ENCODE results near the gene CYP27B1.

CYP27B1 gene

GRCh38 chr12:57726884-57727757 is 39.8 kb downstream of the CYP27B1 start:
- TF ChIP-seq CTCF (IDR thresholded peaks at IDR 0.05; ENCODE audit: low read depth, low read length, missing control alignments) = peak; percentile 50
- H3K27me3 ChIP-seq (replicated peaks) = no peaks in the 10 kb centered on the region
- H3K27ac ChIP-seq = no peak overlapping the region
- no peaks in the 10 kb centered on the region for H3K36me3 ChIP-seq (replicated peaks)
- H3K4me3 ChIP-seq (ENCODE audit: low read depth, low read length) = peak overlapping the region; percentile 84
- in situ Hi-C loops (cut with HindIII; ENCODE audit: low pct_ligation_motif_present, low sequenced_read_pairs) = no loop called here
- no peak for DNase-seq

DNA sequence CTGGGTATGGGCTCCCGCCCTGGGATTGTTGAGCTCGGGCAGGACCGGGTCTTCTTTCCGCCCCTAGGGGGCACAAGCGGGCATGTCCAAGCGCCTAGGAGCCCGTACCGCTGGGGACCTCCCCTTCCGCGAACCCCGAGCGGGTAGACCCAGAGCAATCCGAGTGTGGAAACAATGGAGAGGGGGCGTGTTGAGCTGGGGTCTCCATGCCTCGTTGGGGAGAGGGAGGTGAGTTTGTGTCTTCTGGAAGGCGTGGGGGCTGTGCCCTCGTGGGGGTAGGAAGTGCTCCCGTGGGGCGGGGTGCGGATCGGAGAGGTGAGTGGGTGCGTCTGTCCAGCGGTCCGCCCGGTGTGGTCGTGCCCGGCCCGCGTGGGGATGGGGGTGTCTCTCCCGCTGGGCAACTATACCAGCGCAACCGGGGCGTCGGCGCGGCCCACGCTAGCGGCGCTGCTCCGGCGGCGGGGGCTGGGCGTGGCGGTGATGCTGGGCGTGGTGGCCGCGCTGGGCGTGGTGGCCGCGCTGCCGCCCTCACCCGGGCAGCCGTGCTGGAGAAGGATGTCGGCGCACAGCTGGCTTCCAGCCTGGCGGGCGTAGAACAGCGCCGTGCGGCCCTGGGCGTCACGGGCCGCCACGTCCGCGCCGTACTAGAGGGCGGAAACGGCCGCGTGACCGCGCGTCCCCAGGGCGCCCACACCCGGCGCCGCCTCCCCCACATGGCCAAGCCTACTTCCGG is 40.6 kb downstream of the CYP27B1 start:
- H3K27ac ChIP-seq = peak overlapping the region; percentile 32
- peak; percentile 79 for DNase-seq

DNA sequence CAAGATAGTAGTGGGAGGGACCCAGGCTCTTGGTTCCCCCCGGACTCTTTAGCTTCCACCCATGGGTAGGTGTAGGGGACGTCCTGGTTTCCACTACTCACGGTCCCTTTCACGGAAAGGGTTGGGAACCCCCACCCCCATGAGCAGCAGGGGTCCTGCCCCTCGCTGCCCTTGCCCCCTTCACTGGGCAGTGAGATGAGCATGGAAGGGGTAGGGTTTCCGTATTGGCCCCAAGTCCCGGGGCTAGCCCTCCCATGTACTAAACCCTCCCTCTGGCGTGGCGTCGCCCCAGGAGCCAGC is 41.1 kb downstream of the CYP27B1 start:
- Histone ChIP-seq H3K4me3 (ENCODE audit: low read depth, low read length) (peak overlapping the region; percentile 84), H3K27ac (no peak overlapping the region), H3K36me3 (replicated peaks) (peaks cover 4% of the 10 kb centered on the region), H3K27me3 (replicated peaks) (no peaks in the 10 kb centered on the region)
- DNase-seq = no peak
- no peak for TF ChIP-seq CTCF (IDR thresholded peaks at IDR 0.05; ENCODE audit: low read depth, low read length, missing control alignments)
- in situ Hi-C loops (cut with HindIII; ENCODE audit: low pct_ligation_motif_present, low sequenced_read_pairs) = no loop called here

More for the DNA sequence above, 40.6 kb downstream of the CYP27B1 start:
- peak overlapping the region; percentile 84 for H3K4me3 ChIP-seq (ENCODE audit: low read depth, low read length)
- peak; percentile 94 for TF ChIP-seq CTCF (IDR thresholded peaks at IDR 0.05; ENCODE audit: low read depth, low read length, missing control alignments)
- no peaks in the 10 kb centered on the region for H3K27me3 ChIP-seq (replicated peaks)
- H3K36me3 ChIP-seq (replicated peaks) = no peaks in the 10 kb centered on the region
- in situ Hi-C loops (cut with HindIII; ENCODE audit: low pct_ligation_motif_present, low sequenced_read_pairs) = no loop called here

DNA sequence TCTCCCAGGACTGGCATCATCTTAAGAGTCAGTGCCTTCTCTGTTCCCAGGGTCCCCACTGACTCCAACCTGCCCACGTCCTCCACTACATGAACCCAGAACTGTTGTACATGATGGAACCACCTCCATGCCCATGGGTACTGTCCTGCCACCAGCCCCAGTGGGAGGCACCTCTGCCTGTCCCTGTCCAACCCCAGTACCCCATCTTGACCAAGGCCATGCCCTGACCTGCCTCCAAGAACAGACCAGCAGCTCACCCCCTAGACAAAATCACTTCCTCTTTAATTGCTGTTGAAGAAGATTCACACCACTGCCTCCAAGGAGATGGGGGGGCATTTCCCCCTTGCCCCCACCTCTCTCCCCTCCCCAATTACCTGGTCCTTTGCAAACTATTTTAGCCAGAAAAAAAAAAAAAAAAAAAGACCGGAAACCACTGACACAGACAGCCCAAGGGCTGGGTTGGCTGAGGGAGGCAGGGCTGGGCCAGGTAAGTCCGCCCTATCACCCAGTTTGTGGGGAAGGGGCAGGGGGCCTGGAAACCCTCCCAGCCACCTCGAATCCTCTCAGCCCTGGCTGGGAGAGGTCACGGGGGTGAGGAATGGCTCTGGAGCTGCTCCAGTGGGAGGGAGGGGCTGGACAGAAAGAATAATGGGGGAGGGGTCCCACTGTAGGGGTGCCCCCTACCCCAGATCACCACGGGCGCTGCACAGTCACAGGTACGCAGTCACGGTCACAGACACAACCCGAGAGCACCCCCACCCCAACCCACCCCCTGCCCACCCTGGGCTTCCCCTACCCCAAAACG is 41.7 kb downstream of the CYP27B1 start:
- Histone ChIP-seq H3K27me3 (replicated peaks) (no peaks in the 10 kb centered on the region), H3K4me3 (ENCODE audit: low read depth, low read length) (no peak overlapping the region), H3K27ac (no peak overlapping the region), H3K36me3 (replicated peaks) (peaks cover 8% of the 10 kb centered on the region)
- DNase-seq = no peak
- no peak for TF ChIP-seq CTCF (IDR thresholded peaks at IDR 0.05; ENCODE audit: low read depth, low read length, missing control alignments)
- in situ Hi-C loops (cut with HindIII; ENCODE audit: low pct_ligation_motif_present, low sequenced_read_pairs) = no loop called here

GRCh38 chr12:57724003-57724935 is 42.6 kb downstream of the CYP27B1 start:
- DNase-seq = no peak
- Histone ChIP-seq H3K27me3 (replicated peaks) (no peaks in the 10 kb centered on the region), H3K27ac (no peak overlapping the region), H3K36me3 (replicated peaks) (peaks cover 14% of the 10 kb centered on the region), H3K4me3 (ENCODE audit: low read depth, low read length) (no peak overlapping the region)
- in situ Hi-C loops (cut with HindIII; ENCODE audit: low pct_ligation_motif_present, low sequenced_read_pairs) = no loop called here
- TF ChIP-seq CTCF (IDR thresholded peaks at IDR 0.05; ENCODE audit: low read depth, low read length, missing control alignments) = no peak

Data from brain microvascular endothelial cell (primary cell).